AG09319 (cell line): ENCODE measurements around the gene RPUSD4.

Experiments
- DNase-seq: peaks from one replicate; pipeline ENCODE4 v3.0.0-alpha.2; 2010; ENCODE audit warnings: low read depth; ENCODE audit errors: extremely low read depth
- TF ChIP-seq, protein P1 (sequence below): IDR thresholded peaks from 2 replicates; pipeline ENCODE4 v1.5.1; 2011; ENCODE audit warnings: low read depth, mild to moderate bottlenecking, inconsistent platforms, low read length, moderate library complexity

RPUSD4 gene

GRCh38 chr11:126176853-126177470, 34.5 kb downstream of the RPUSD4 start:
- DNase-seq: no peak
- TF ChIP-seq, protein P1, sequence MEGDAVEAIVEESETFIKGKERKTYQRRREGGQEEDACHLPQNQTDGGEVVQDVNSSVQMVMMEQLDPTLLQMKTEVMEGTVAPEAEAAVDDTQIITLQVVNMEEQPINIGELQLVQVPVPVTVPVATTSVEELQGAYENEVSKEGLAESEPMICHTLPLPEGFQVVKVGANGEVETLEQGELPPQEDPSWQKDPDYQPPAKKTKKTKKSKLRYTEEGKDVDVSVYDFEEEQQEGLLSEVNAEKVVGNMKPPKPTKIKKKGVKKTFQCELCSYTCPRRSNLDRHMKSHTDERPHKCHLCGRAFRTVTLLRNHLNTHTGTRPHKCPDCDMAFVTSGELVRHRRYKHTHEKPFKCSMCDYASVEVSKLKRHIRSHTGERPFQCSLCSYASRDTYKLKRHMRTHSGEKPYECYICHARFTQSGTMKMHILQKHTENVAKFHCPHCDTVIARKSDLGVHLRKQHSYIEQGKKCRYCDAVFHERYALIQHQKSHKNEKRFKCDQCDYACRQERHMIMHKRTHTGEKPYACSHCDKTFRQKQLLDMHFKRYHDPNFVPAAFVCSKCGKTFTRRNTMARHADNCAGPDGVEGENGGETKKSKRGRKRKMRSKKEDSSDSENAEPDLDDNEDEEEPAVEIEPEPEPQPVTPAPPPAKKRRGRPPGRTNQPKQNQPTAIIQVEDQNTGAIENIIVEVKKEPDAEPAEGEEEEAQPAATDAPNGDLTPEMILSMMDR: no peak

DNA sequence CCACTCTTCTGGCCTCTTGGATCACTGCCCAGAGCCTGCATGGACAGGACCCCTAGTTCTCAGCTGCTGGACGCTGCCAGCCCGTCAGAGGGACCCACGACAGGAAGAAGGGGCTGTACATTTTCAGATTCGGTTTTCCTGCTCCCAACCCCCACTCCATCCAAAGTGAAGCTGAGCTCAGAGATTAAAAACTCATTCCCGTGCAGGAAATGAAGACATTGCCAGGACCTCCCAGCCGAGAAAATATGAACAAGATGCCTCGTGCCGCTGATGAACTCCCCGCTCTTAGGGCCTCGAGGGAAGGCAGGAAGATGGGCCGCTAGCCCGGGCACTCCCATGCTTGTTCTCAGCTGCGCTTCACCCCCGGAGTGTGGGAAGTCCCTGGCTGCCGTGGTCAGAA, 36.1 kb downstream of the RPUSD4 start:
- DNase-seq: no peak
- TF ChIP-seq, protein P1: no peak

- TF ChIP-seq, protein P1: no peak
- no peak for DNase-seq
Observed at GRCh38 chr11:126174816-126175215, 36.6 kb downstream of the RPUSD4 start.

DNA sequence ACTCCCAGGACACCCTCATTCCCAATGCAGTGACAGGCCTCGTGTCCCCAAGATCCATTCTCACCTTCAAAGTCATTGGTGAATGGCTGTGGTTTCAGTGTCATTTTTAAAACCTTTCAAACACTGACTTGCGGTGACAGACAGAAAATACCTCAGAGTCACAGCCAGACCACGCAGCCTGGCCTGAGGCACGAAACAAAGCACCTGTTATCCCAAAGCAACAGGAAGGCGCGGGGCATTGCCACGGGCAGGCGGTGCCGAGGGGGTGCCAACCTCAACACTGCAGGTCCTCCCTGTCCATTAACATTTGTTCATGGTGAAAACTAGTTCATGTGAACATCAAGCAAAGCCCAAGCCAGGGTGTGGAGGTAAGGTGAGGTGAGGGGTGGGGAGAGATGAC, 38.2 kb downstream of the RPUSD4 start:
- DNase-seq: no peak
- TF ChIP-seq, protein P1: no peak

DNA sequence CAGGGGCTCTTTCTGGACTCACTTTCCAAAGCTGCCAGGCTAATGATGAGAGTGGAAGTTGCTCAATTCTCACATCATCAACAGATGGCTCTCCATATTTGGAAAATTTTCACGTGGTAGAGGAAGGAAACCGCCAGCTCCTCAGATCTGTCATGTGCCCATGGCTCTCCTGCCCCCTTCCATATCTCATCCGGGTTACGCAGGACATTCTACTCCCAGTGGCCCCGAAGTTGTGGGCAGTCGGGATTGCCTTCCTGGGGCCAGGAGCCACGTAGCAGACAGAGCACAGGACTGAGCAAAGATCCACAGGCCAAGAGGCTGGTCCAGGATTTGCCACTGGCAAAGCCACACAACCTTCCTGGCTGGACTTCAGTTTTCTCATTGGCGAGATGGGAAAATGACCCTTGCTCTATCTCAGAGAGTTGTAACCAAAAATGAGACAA, 38.8 kb downstream of the RPUSD4 start:
- DNase-seq: no peak

GRCh38 chr11:126169291-126169690, 42.2 kb downstream of the RPUSD4 start:
- TF ChIP-seq, protein P1: no peak
- DNase-seq: no peak

More for the DNA sequence above, 38.8 kb downstream of the RPUSD4 start:
- TF ChIP-seq, protein P1: no peak

GRCh38 chr11:126167488-126167887, 44.0 kb downstream of the RPUSD4 start:
- TF ChIP-seq, protein P1: no peak
- no peak for DNase-seq
